ENCODE measurements around the gene CCBE1.

The CCBE1 gene

DNA sequence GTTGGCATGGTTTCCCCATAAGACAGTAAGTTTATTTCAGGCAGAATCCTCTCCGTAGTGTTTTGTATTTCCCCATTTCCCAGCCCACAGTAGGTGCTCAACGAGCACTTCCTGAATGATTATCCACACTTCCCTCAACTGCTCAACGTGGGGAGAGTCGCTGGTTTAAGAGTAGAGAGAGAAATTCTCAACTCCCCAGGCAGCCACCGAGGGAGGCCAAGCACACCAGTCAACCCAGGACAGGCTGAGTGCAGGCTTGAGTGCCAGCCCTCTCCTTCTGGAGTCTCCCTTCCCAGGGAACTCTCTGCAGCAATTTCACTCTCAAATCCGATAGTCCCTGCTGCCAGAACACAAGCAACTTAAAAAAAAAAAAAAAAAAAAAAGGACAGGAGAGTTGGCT is 246.2 kb downstream of the CCBE1 start:
- Histone ChIP-seq H3K27me3 (ENCODE audit: control insufficient read depth in 1 of 2, insufficient read depth in 1 of 2, low read length in 2 of 2) (peaks cover 9 to 19% of the 10 kb centered on the region in 2 experiments), H2BK15ac (ENCODE audit: low read depth, poor library complexity, severe bottlenecking) (no peak overlapping the region), H2BK120ac (ENCODE audit: low read depth, low read length) (no peak overlapping the region), H3K9ac (ENCODE audit: low read length) (no peak overlapping the region), H2BK5ac (ENCODE audit: low read depth, low read length, poor library complexity, severe bottlenecking) (no peak overlapping the region), H3K4me3 (ENCODE audit: insufficient read depth in 1 of 2, low read depth in 1 of 2, low read length in 2 of 2) (no peak overlapping the region), H4K91ac (ENCODE audit: low read length) (no peak overlapping the region), H3K36me3 (ENCODE audit: control insufficient read depth in 1 of 2, insufficient read depth in 2 of 2, low read depth in 1 of 2, low read length in 2 of 2) (peaks cover 0 to 24% of the 10 kb centered on the region in 2 experiments), H4K8ac (ENCODE audit: low read length) (no peak overlapping the region), H3K9me3 (ENCODE audit: control insufficient read depth, low read length) (no peaks in the 10 kb centered on the region), H3K4me1 (ENCODE audit: control insufficient read depth, insufficient read depth, low read depth, low read length) (peaks cover 1% of the 10 kb centered on the region), H3K18ac (ENCODE audit: low read depth in 1 of 2, low read length in 2 of 2) (no peak overlapping the region), H3K27ac (ENCODE audit: low read length, poor library complexity, severe bottlenecking) (no peak overlapping the region), H3K14ac (ENCODE audit: low read length in 2 of 2) (no peak overlapping the region), H3K23ac (ENCODE audit: low read length in 2 of 2) (no peak overlapping the region), H2BK12ac (ENCODE audit: low read length in 2 of 2) (no peak overlapping the region), H3K4me2 (ENCODE audit: low read length, poor library complexity, severe bottlenecking) (no peak overlapping the region), H2AFZ (ENCODE audit: low read depth, low read length) (no peak overlapping the region), H2AK5ac (ENCODE audit: low read length, severe bottlenecking) (no peak overlapping the region), H3K4ac (ENCODE audit: low read depth in 1 of 2, low read length in 2 of 2) (no peak overlapping the region), H3K79me1 (replicated peaks; ENCODE audit: low read length, poor library complexity, severe bottlenecking) (no peaks in the 10 kb centered on the region)
- DNase-seq = no peak
- 0% methylated on average over 1 of the region's 6 CpGs for WGBS

DNA sequence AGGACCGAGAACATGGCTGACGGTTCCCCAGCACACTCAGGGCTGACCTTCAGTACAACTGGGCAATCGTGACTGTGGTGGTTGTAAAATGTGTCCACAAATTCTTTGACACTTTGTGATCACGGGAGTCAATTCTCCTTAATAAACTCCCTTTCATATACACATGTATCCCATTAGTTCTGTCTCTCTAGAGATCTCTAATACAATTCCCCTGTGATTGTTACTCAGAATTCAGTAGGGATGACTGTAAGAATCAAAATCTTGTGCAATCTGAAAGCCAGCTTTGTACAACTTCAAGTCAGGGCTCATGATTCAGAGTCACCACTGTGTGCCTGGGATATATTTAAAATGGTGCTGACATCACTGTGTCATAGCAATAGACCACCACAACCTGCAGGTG is 248.7 kb downstream of the CCBE1 start:
- Histone ChIP-seq H3K4ac (ENCODE audit: low read depth in 1 of 2, low read length in 2 of 2) (no peak overlapping the region), H4K8ac (ENCODE audit: low read length) (no peak overlapping the region), H3K36me3 (ENCODE audit: control insufficient read depth in 1 of 2, insufficient read depth in 2 of 2, low read depth in 1 of 2, low read length in 2 of 2) (peaks cover 0 to 24% of the 10 kb centered on the region in 2 experiments), H2AK5ac (ENCODE audit: low read length, severe bottlenecking) (no peak overlapping the region), H3K9me3 (ENCODE audit: control insufficient read depth, low read length) (no peaks in the 10 kb centered on the region), H3K18ac (ENCODE audit: low read depth in 1 of 2, low read length in 2 of 2) (no peak overlapping the region), H2BK5ac (ENCODE audit: low read depth, low read length, poor library complexity, severe bottlenecking) (no peak overlapping the region), H3K4me1 (ENCODE audit: control insufficient read depth, insufficient read depth, low read depth, low read length) (no peaks in the 10 kb centered on the region), H3K79me1 (replicated peaks; ENCODE audit: low read length, poor library complexity, severe bottlenecking) (no peaks in the 10 kb centered on the region), H2AFZ (ENCODE audit: low read depth, low read length) (no peak overlapping the region), H3K27ac (ENCODE audit: low read length, poor library complexity, severe bottlenecking) (no peak overlapping the region), H3K23ac (ENCODE audit: low read length in 2 of 2) (no peak overlapping the region), H4K91ac (ENCODE audit: low read length) (no peak overlapping the region), H2BK15ac (ENCODE audit: low read depth, poor library complexity, severe bottlenecking) (no peak overlapping the region), H3K27me3 (ENCODE audit: control insufficient read depth in 1 of 2, insufficient read depth in 1 of 2, low read length in 2 of 2) (peaks cover 0 to 15% of the 10 kb centered on the region in 2 experiments), H3K14ac (ENCODE audit: low read length in 2 of 2) (no peak overlapping the region), H2BK120ac (ENCODE audit: low read depth, low read length) (no peak overlapping the region), H2BK12ac (ENCODE audit: low read length in 2 of 2) (no peak overlapping the region), H3K9ac (ENCODE audit: low read length) (no peak overlapping the region), H3K4me2 (ENCODE audit: low read length, poor library complexity, severe bottlenecking) (no peak overlapping the region), H3K4me3 (ENCODE audit: insufficient read depth in 1 of 2, low read depth in 1 of 2, low read length in 2 of 2) (no peak overlapping the region)
- 84% methylated on average over 4 of the region's 4 CpGs for whole genome bisulfite sequencing
- no peak for DNase-seq

GRCh38 chr18:59446012-59446411 is 251.2 kb downstream of the CCBE1 start:
- H3K9ac ChIP-seq (ENCODE audit: low read length) = no peak overlapping the region
- DNase-seq = peak; percentile 24

GRCh38 chr18:59437851-59438569 is 259.2 kb downstream of the CCBE1 start:
- no peak overlapping the region for H3K4me2 ChIP-seq (ENCODE audit: low read length, poor library complexity, severe bottlenecking)
- no peak overlapping the region for H4K8ac ChIP-seq (ENCODE audit: low read length)
- no peak overlapping the region for H3K14ac ChIP-seq (ENCODE audit: low read length in 2 of 2)
- H3K4ac ChIP-seq (ENCODE audit: low read depth in 1 of 2, low read length in 2 of 2) = no peak overlapping the region
- no peak overlapping the region for H3K18ac ChIP-seq (ENCODE audit: low read depth in 1 of 2, low read length in 2 of 2)
- WGBS = 70% methylated on average over 4 of the region's 4 CpGs
- no peak overlapping the region for H3K23ac ChIP-seq (ENCODE audit: low read length in 2 of 2)
- no peak overlapping the region for H3K27ac ChIP-seq (ENCODE audit: low read length, poor library complexity, severe bottlenecking)
- no peak overlapping the region for H2BK12ac ChIP-seq (ENCODE audit: low read length in 2 of 2)
- no peak overlapping the region for H3K4me3 ChIP-seq (ENCODE audit: insufficient read depth in 1 of 2, low read depth in 1 of 2, low read length in 2 of 2)
- H4K91ac ChIP-seq (ENCODE audit: low read length) = no peak overlapping the region
- no peak overlapping the region for H2AFZ ChIP-seq (ENCODE audit: low read depth, low read length)
- no peak overlapping the region for H3K9ac ChIP-seq (ENCODE audit: low read length)
- H2BK120ac ChIP-seq (ENCODE audit: low read depth, low read length) = no peak overlapping the region
- no peaks in the 10 kb centered on the region for H3K79me1 ChIP-seq (replicated peaks; ENCODE audit: low read length, poor library complexity, severe bottlenecking)
- no peak overlapping the region for H2AK5ac ChIP-seq (ENCODE audit: low read length, severe bottlenecking)
- H2BK5ac ChIP-seq (ENCODE audit: low read depth, low read length, poor library complexity, severe bottlenecking) = no peak overlapping the region
- H3K27me3 ChIP-seq (ENCODE audit: control insufficient read depth in 1 of 2, insufficient read depth in 1 of 2, low read length in 2 of 2) = no peaks in the 10 kb centered on the region
- H3K4me1 ChIP-seq (ENCODE audit: control insufficient read depth, insufficient read depth, low read depth, low read length) = no peaks in the 10 kb centered on the region
- peaks cover 7% of the 10 kb centered on the region for H3K9me3 ChIP-seq (ENCODE audit: control insufficient read depth, low read length)
- H2BK15ac ChIP-seq (ENCODE audit: low read depth, poor library complexity, severe bottlenecking) = no peak overlapping the region
- DNase-seq = no peak
- H3K36me3 ChIP-seq (ENCODE audit: control insufficient read depth in 1 of 2, insufficient read depth in 2 of 2, low read depth in 1 of 2, low read length in 2 of 2) = peaks cover 0 to 53% of the 10 kb centered on the region in 2 experiments

More at GRCh38 chr18:59446012-59446411, 251.2 kb downstream of the CCBE1 start:
- no peak overlapping the region for H4K8ac ChIP-seq (ENCODE audit: low read length)
- no peak overlapping the region for H3K14ac ChIP-seq (ENCODE audit: low read length in 2 of 2)
- no peaks in the 10 kb centered on the region for H3K79me1 ChIP-seq (replicated peaks; ENCODE audit: low read length, poor library complexity, severe bottlenecking)
- peaks cover 0 to 12% of the 10 kb centered on the region in 2 experiments for H3K27me3 ChIP-seq (ENCODE audit: control insufficient read depth in 1 of 2, insufficient read depth in 1 of 2, low read length in 2 of 2)
- H3K4me3 ChIP-seq (ENCODE audit: insufficient read depth in 1 of 2, low read depth in 1 of 2, low read length in 2 of 2) = no peak overlapping the region
- no peak overlapping the region for H3K4me2 ChIP-seq (ENCODE audit: low read length, poor library complexity, severe bottlenecking)
- WGBS = 10% methylated on average over 1 of the region's 1 CpG
- H2BK15ac ChIP-seq (ENCODE audit: low read depth, poor library complexity, severe bottlenecking) = no peak overlapping the region
- H2BK120ac ChIP-seq (ENCODE audit: low read depth, low read length) = no peak overlapping the region
- peaks cover 7% of the 10 kb centered on the region for H3K9me3 ChIP-seq (ENCODE audit: control insufficient read depth, low read length)
- no peaks in the 10 kb centered on the region for H3K4me1 ChIP-seq (ENCODE audit: control insufficient read depth, insufficient read depth, low read depth, low read length)
- H3K27ac ChIP-seq (ENCODE audit: low read length, poor library complexity, severe bottlenecking) = no peak overlapping the region
- no peak overlapping the region for H3K18ac ChIP-seq (ENCODE audit: low read depth in 1 of 2, low read length in 2 of 2)
- no peak overlapping the region for H2BK12ac ChIP-seq (ENCODE audit: low read length in 2 of 2)
- H2BK5ac ChIP-seq (ENCODE audit: low read depth, low read length, poor library complexity, severe bottlenecking) = no peak overlapping the region
- no peak overlapping the region for H3K4ac ChIP-seq (ENCODE audit: low read depth in 1 of 2, low read length in 2 of 2)
- H2AK5ac ChIP-seq (ENCODE audit: low read length, severe bottlenecking) = no peak overlapping the region
- H3K36me3 ChIP-seq (ENCODE audit: control insufficient read depth in 1 of 2, insufficient read depth in 2 of 2, low read depth in 1 of 2, low read length in 2 of 2) = peaks cover 0 to 25% of the 10 kb centered on the region in 2 experiments
- no peak overlapping the region for H2AFZ ChIP-seq (ENCODE audit: low read depth, low read length)
- H3K23ac ChIP-seq (ENCODE audit: low read length in 2 of 2) = no peak overlapping the region
- H4K91ac ChIP-seq (ENCODE audit: low read length) = no peak overlapping the region

All from mesenchymal stem cell (in vitro differentiated cells and primary cell).